Colon (tissue), 2 donors: ENCODE data around the gene NTRK3.

ENCODE experiments used
- FAIRE-seq: peaks from 2 replicates; lab custom pipeline; 2012; peaks lifted over from hg19 to GRCh38; lab: Jason Lieb, UNC
- donor health status: control.
- donor health status: control.

Gene NTRK3

DNA sequence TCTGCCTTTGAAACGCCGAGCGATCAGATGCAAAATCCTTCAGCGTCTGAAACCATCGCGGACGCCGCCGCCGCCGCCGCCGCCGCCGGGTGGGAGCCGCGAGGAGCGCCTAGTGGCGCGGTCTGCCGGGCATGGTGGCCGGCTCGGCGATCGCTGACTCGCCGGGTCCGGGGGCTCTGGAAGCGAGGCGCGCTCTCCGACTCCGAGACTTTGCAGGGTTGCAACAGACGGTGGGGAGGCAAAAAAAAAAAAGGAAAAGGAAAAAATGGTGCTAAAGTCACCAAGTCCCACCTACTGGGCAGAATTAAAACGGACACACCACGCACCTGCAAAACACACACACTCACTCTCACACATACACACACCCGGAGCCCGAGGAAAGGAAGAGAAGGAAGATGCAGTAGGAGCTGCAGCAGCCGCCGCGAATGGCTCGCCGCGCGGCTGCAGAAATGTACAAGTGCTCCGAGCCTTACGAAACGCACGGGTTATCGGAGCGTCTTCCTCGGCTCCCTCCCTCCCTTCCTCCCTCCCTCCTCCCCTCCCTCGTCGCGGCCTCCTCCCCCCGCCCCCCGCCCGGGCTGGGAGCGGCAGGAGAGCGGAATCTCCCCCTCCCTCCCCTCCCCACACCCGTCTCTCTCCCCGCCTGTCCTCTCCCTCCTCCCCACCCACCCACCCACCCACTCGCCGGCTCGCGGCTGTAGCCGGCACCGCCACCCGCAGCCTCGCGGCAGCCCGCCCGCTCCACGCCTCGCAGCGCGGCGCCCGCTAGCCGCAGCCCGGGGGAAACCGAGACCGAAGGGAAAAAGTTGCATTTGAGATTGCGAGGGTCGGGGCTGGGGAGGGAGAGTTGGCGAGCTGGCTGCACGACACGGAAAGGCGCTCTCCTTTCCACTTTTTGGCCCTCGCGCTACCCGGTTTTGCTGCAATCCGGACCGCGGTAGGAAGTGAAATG, at the start of gene NTRK3:
Gene NTRK3 (minus strand): TSS at position 461 of the 952 bp plus-strand sequence. CDS start 586 bp downstream, outside the sequence.
- no peak for FAIRE-seq

DNA sequence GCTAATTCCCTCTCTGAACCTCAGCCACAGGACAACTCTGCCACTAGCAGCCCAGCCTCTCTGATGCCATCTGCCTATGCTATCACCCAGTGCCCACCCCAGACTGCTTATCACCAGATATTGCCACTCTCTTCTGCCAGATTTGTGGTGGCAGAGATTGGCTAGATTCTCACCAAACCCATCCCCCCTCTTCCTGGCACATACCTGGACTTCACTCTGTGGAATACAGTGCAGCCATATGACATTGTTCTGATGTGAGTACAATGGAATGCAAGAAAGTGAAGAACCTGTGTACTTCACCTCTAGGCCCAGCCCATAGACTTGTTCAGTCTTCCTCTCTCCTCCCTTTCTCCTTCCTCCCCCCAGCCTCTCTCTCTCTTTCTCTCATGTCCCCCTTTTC, 46.9 kb upstream of the NTRK3 start:
- FAIRE-seq: no peak

DNA sequence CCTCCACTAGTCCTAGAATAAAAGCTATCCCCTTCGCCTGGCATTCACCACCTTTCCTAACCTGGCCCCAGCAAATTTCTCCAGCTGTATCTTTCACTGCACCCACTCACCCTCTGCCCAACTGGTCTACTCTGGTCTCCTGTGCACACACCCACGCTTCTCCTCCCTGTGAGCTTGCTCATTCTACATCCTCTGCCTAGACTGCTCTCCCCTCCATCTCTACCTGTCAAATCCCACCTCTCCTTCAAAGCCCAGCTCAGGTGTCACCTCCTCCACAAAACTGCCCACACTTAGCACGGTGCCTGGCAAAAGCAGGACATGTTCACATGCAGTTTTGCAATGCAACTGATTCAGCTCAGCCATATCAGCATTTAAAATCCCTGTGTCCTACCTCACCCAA, 45.8 kb upstream of the NTRK3 start:
- no peak for FAIRE-seq

DNA sequence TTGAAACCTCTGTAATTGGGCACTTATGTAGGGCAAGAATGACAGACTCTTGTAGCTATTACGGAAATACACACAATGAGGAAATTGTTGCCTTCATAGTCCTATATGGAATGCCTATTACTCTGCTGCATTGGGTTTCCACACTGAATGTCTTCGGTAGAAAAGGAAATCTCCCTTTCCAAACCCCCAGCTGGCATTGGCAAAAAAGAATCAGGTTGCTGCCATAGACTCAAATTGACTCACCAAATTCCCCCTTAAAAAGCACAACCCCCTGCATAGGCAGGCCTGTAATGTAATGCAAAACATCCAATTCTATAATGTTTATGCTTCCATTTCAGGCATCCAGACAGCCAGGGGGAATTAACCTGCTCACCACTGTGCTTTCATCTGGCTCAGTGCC, 44.8 kb upstream of the NTRK3 start:
- no peak for FAIRE-seq

DNA sequence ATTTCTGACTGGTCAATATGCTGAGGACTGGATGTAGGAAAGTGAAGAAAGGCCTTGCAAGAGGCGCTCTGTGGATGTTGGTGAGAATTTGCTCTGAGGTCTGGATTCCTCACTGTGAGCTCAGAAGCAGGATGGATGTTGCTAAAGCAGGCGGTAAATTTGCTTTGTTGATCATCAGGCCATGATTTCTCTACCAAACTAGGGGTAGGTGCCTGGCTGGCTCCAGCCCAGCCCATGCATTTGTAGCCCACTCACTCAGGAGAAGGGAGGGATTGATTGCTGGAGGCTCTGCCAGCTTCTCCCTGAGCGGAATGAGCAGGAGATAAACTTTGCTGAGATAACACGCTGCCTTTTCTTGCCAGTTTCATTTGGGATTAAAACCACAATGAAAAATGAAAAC, 44.3 kb upstream of the NTRK3 start:
- FAIRE-seq: no peak

DNA sequence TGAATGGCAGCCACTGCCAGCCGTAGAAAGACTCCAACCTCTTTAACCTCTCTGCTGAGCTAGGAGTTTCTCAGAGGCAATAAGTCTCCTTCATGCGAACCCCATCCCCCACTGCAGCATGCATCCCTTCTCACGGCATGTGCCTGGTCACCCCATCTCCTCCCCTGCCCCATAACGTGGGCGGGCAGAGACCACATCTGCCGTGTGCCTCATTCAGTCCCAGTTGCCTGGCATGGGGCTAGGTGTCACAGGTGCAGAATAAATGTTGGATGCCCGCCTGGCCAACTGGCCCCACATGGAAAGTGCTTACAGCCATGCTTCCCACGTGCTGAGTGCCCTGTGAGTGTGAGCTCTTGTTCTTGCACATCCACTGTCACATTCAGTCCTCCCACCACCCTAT, 43.5 kb upstream of the NTRK3 start:
- FAIRE-seq: no peak

DNA sequence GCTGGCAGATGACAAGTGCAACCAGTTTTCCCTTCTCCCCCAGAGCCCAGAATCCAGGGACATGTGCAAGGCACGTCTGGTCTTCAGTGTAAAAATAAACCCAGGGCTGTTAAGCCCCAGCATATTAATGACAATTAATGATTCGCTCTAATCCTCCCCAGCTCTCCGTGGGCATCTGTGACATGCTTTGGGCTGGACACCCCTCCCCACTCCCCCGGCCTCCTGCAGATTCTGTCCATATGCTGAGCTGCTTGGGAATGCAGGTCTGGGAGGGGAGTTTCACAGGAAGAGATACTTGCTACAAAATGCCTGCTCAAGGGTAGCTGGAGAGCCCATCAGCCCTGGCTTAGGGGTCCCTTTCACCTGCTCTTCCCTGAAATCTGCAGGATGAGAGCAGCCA, 43.0 kb upstream of the NTRK3 start:
- no peak for FAIRE-seq

DNA sequence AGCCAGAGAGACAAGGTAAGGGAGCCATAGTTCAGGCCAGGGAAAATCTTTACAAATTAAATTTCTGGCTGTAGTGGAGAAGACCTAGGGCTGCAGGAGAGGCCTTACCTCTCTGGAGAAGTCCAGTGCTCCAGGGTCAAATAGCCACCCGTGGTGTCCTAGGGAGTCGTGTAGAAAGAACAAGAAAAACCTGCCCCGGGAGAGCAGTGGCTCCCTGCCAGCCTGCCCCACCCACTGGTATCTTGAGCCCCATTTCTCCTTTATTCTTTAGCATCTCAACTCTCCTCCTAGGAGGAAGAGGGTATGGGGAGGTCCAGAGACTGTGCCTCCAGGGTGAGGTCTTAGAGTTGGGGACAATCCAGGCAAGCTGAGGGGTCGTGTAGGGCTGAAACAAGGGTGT, 32.1 kb upstream of the NTRK3 start:
- no peak for FAIRE-seq

DNA sequence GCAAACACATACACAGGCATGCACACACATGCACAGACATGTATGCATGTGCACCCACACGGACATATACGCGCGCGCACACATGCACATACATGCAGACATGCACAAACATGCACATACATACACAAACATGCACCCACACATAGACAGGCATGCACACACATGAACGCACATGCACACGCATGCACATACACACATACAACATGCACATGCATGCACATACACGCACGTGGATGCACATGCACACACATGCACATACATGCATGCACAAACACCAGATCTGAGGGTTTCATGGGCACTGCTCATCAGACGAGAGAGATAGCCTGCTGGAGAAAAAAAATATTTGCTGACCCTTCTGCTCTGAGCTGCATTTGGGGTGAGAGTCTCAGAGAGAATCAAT, 31.7 kb upstream of the NTRK3 start:
- no peak for FAIRE-seq

DNA sequence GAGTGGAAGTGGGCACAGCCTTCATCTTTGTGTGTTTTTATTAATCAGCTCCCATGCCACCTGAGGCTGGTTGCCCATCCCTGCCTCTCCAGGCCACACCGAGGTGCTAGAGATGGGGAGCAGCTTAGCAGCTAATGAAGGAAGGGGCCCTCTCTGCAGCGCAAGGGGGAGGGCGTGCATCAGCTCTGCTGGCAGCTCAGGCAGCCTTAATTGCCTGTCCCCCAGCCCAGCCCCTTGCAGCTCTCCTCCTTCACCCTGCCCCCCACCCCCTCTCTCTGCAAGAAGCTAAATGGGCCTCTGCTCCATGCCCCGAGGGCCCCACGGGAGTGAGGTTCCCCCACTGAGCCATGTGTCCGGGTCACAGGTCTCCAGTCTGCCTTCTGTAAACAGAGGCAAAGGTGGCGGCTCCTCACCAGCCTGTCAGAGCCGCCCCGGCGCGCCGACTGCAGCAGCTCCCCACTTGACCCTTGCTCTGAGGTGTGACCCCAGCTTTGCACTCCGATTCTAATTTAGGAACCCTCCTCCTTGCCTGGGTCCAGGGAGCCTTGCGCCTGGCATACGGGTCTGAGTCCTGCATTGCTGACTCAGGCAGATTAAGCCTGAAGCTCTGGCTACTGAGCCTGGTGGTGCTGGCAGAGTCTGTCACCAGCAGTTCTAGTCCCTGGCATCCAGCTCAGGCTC, 27.9 kb upstream of the NTRK3 start:
- no peak for FAIRE-seq

DNA sequence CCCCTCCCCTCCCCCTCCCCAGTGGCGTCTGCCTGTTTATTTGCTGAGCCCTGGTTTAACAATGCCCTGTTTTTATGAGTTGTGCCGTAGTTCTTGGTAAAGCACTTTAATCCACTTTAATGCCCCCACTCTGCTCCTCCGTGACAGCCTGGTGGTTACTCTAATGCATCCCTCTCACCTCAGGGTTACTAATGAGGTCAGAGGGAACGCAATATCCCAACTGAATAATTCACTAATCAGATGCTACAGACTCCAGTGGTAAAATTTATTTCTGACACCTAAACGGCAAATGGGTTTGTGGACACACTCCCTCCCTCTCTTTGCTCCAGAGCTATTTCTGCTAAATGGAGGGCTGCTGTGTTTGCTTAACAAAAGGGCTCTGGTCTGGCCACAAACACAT, 26.1 kb upstream of the NTRK3 start:
- no peak for FAIRE-seq

DNA sequence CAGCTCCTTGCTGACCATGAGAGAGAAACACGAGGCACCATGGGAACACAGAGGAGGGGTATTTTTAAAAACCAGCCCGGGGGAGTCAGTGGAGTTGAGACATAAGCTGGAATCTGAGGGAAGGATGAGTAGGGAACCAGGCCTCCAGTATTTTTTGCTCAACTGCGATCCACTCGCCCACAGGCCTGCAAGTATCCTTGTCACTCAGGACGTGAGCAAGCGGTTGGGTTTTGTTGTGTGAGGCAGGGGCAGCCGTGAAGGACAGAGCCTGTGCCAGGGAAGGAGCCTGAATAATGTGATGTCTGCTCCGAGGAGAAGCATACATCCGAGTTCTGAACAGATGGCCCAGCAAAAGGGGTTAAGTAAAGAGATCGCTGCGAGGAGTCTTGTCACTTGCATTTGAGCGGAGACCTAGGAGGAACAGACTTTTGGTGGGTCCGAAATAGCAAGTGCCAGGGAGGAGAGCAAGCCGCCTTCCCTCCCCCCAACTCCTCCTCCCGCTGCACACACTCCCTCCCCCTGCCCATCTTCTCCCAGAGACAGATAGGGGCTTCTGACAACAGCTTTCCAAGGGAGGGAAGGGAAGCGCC, 20.4 kb upstream of the NTRK3 start:
- FAIRE-seq: no peak

DNA sequence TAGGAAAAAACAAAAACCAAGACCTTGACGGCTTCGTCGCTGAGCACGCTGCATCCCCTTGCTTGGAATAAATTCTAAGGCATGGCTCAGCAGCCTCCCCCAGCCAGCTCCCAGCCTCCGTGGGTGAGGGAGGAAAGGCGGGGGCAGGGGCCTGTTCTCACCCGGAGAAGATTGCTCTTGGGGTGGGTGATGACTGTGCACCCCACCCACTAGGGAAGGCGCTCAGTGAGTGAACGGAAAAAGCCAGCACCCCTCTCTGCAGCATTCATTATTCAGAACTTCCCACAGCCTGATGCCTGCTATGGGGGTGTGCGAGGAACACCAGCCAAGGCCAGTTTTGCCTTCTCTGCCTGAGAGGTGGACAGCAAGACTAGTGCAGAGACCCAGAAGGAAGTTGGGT, 19.3 kb upstream of the NTRK3 start:
- no peak for FAIRE-seq

DNA sequence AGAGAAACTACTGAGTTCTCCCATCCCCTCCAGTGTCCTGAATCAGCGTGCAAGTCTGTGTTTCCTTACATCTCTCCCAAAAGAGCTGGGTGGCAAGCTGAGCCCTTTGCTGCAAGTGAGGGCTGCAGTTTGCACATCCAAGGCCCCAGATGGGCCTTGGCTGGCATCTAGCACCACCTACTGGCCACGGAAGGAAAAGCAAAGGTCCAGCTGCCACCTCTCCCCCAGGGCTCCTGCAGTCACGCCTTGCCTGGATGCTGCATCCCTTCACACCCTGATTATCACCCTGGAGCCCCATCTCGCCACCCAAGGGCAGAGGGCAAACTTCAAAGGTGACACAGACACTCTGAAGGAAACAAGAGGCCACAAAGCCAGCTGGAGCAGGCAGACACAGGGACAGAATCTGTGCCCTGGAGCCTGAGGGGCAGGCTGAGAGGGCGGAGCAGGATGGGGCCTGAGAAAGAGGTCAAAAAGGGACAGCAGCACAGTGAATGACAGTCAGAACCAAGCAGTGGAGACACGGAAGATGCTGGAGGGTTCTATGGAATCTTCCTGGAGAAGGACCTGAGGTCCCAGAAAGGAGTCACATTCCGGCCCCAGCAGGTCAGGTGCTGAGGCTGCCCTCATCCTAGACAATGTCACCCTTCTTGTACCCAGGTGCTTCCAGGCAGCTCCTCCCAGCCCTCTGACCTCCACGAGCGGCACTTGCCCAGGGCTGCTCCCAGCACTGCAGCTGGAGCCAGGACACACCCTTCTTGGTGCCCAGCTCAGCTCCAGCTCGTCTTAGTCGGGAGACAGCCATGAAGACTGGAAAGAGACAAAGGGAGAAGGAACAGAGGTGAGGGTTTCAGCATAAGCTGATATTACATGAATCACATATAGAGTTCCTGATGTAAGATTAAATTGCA, 18.3 kb upstream of the NTRK3 start:
- no peak for FAIRE-seq

DNA sequence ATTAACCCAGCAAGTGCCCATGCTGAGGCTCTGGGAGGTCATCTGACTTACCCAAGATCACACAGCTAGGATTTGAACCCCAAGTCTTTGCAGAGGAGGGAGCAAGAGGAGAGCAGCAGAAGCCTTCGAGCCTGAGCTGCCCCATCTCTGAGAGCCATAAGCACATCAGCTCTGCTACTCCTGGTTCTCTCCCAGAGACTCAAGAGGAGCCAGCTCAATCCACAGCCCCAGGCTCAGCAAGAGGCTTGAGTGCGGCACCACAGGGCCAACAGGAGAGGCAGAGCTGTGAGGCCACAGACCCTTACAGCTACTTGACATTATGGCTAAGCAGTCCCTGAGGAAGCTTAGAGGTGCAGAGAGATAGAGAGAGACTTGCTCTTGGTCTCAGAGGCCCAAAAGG, 15.9 kb upstream of the NTRK3 start:
- FAIRE-seq: no peak

DNA sequence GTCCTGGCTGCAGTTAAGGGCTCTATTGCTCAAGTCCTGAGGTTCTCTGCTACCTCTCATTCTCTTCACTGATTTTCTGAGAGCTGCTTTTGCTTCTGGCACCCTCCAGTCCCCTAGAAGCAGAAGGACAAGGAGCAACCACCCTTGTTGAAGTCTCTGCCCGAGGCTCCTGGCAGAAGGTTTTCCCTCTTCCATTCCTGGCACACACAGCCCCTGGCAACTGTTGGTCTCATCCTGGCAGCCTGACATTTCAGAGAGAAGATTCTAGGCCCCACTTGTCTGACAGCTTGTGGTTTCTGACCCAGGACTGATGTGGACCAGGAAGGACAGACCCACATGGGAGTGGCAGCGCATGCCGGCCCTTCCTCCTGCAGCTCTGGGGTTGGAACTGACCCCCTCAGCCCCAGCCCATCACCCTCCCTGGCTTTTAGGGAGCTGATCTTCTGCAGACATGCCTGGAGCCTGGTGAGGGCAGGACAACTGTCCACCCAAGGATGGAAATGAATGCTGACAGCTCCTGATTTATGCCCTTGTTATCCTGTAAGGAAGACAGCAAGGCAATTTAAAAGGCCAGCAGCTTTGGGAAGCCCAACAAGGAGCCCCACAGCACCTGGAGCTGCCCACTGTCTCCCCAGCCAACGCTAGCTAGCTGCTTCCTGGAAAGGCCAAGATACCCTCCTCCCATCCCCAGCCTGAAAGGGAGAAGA, 13.0 kb upstream of the NTRK3 start:
- FAIRE-seq: no peak

DNA sequence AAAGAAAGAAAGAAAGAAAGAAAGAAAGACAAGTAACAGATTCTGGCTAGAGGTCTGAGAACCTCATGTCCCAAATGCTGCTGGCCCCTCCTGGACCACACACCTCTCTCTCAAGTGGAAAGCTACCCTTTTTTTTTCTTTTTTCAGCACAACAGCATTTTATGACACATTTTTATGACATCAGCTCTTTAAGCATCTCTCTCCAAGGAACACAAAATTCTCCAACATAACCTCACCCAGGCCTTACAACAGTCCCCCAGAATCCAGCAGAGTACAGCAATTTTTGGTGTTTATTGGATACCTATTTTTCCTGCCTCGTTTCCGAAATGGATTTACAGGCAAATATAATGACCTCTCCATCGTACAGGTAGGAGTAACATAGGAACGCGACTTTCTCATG, 11.2 kb upstream of the NTRK3 start:
- no peak for FAIRE-seq

DNA sequence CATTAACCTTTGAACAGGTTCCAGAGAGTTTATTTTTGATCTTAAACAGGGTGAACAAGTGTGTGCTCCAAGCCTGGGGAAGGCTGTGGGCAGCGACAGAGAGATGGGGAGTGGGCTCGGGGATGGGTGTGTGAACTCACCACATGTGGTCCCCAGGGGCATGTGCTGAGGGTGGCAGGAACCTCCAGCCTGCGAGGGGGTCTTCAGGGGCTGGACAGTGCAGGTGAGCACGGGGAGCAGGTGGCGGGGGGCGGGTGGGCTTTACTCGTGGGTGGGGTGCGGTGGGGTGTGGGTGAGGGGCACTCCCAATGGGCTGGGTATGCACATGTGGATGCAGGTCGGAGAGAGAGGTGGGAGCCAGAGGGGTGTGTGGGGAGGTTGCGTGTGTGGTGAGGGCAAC, 9.6 kb upstream of the NTRK3 start:
- no peak for FAIRE-seq

DNA sequence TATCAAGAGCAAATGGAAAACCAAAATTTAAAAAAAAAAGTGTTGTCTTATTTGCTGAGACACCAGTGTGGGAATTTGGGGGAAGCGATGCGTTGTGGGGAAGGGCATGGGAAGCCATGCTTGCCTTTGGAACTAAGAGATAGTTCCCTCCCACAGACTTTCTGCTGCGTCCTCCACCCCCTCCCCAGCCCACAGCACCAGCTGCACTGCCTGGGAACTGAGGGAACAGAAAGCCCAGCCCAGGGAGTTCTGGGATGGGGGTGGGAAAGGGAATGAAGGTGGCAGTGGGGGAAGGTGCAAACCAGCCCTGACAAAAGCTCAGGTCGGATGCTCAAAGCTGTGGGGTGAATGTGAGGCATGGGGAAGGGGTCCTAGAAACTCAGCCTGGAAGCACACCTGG, 8.1 kb upstream of the NTRK3 start:
- no peak for FAIRE-seq

DNA sequence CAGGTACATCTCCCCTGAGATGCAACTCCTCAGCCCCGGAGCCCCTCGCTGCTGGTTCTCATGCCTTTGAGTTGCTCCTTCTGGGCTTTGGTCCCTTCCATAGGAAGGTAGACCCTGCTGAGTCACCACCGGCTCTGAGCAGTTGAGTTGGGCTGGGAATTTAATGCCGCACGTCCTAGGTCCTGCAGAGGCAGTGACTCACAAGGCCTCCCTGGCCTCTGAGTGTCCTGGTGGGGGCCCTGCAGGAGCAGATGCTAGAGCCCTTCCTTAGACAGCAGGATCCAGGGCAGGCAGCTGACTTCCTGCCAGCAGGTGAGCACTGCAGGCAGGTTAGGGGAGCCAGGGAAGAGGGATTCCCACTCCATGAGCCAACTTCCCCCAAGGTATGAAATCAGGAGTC, 5.5 kb upstream of the NTRK3 start:
- no peak for FAIRE-seq

DNA sequence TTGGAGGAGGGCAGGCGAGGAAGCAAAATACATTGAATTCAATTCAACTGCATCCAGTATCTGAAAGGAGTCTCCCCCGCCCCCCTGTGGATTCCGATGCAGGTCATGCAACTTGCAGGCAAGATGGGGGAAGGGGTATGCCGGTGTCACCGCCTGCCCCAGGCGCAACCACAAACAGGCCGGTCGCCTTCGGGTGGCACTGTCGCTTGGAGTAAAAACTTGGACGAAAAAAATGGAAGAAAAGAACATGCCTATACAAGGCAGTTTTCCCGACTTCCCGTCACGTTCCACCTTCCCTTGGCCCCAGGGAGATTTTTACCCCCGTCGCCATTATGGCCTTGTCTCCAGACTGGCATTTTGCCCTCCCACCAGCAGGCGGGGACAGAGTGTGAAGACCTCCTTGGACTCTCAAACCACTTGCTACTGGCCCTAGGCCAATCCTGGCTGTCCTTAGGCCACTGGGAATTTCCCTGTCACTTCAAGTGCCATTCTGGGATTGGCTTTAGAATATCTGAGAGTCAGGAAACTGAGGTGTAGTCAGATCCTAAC, 1.6 kb upstream of the NTRK3 start:
- FAIRE-seq: no peak
